OCI-LY7 (cell line): Measurements from ENCODE around the gene ACTR6. TPM values are rescaled to one million over a fixed set of nuclear protein-coding genes. Genes with fewer than 3 reads are reported as not detected.

Source experiments
- BruUV-seq: library from RNA; stranded (reverse); fragments of 400-500 nt; replicated peaks from 2 replicates; lab custom pipeline; 2021; lab: Mats Ljungman, UMichigan
- CTCF ChIA-PET: fragments of 300-600 bp; sonication (Branson Sonifier 250); formaldehyde crosslinking; loops from one replicate; lab custom pipeline; 2022; ENCODE audit warnings: antibody characterized with exemption; ENCODE audit not compliant: unreplicated experiment; lab: Charles Lee
- POLR2A ChIA-PET: fragments of 300-600 bp; sonication (Branson Sonifier 250); formaldehyde crosslinking; loops from one replicate; lab custom pipeline; 2022; ENCODE audit warnings: antibody characterized with exemption; lab: Charles Lee
- DNase-seq: peaks from one replicate; pipeline ENCODE4 v3.0.0-alpha.2; 2015; ENCODE audit warnings: low spot score
- H2AFZ ChIP-seq: fragments of 200-600 bp; sonication (generic), shearing (Covaris generic); 2 replicates; pipeline ENCODE4 v1.6.1; 2014; ENCODE audit warnings: mild to moderate bottlenecking, antibody characterized with exemption, low read length, moderate library complexity
- H3K27ac ChIP-seq: fragments of 200-600 bp; sonication (generic); 2 replicates; pipeline ENCODE4 v1.5.1; 2014; ENCODE audit warnings: mixed run types, low read depth, mild to moderate bottlenecking, moderate library complexity, low read length, inconsistent platforms; ENCODE audit not compliant: poor library complexity, severe bottlenecking
- H3K36me3 ChIP-seq: fragments of 200-600 bp; sonication (generic); 2 replicates; pipeline ENCODE4 v1.6.1; 2014; ENCODE audit warnings: mild to moderate bottlenecking, antibody characterized with exemption, low read length, moderate library complexity, mixed read lengths; ENCODE audit not compliant: insufficient read depth
- H3K4me1 ChIP-seq: fragments of 200-600 bp; sonication (generic); 2 replicates; pipeline ENCODE4 v1.5.1; 2014; ENCODE audit warnings: mild to moderate bottlenecking, low read length; ENCODE audit not compliant: insufficient read depth, poor library complexity, severe bottlenecking
- H3K4me2 ChIP-seq: fragments of 200-600 bp; sonication (generic); 2 replicates; pipeline ENCODE4 v1.6.1; 2014; ENCODE audit warnings: mild to moderate bottlenecking, low read length
- H3K4me3 ChIP-seq: fragments of 200-600 bp; sonication (generic); 2 replicates; pipeline ENCODE4 v1.5.1; 2014; ENCODE audit warnings: mild to moderate bottlenecking, low read depth, low read length; ENCODE audit not compliant: poor library complexity, severe bottlenecking
- H3K79me2 ChIP-seq: fragments of 200-600 bp; sonication (generic); 2 replicates; pipeline ENCODE4 v1.6.1; 2016; ENCODE audit warnings: low read depth, mild to moderate bottlenecking, low read length, moderate library complexity, mixed read lengths; ENCODE audit not compliant: insufficient read depth
- H3K9me2 ChIP-seq: fragments of 200-600 bp; sonication (generic); 2 replicates; pipeline ENCODE4 v1.6.1; 2016; ENCODE audit warnings: mild to moderate bottlenecking, low read length, mixed read lengths; ENCODE audit not compliant: insufficient read depth
- H3K9me3 ChIP-seq: fragments of 200-600 bp; sonication (generic); 2 replicates; pipeline ENCODE4 v1.6.1; 2014; ENCODE audit warnings: mild to moderate bottlenecking, mixed run types, low read length, mixed read lengths
- H4K20me1 ChIP-seq: fragments of 200-600 bp; sonication (generic); 2 replicates; pipeline ENCODE4 v1.6.1; 2014; ENCODE audit warnings: mild to moderate bottlenecking, antibody characterized with exemption, low read length, moderate library complexity, mixed read lengths; ENCODE audit not compliant: insufficient read depth
- CTCF ChIP-seq: fragments of 200-600 bp; sonication (generic); conservative IDR thresholded peaks from 2 replicates; pipeline ENCODE4 v1.5.1; 2014; ENCODE audit warnings: mild to moderate bottlenecking, antibody characterized with exemption, low read length, moderate library complexity, mixed read lengths
- EZH2phosphoT487 ChIP-seq: fragments of 200-600 bp; sonication (generic); IDR thresholded peaks from 2 replicates; pipeline ENCODE4 v1.6.1; 2018; ENCODE audit warnings: low read depth, borderline replicate concordance, mild to moderate bottlenecking, mixed run types, antibody characterized with exemption, low read length, moderate library complexity, mixed read lengths
- intact Hi-C: fragments of 100-400 bp; cut with micrococcal nuclease; formaldehyde crosslinking; loops from one replicate; pipeline ENCODE4 v1.10.0; 2022; ENCODE audit not compliant: unreplicated experiment
- total RNA-seq, 2 experiments: library from RNA; depleted of rRNA in 1 of 2; stranded (reverse); fragments of >200 nt in 1 of 2; shearing (Covaris generic) in 1 of 2; gene quantifications; 2 replicates each; pipeline ENCODE4 v1.2.3, GENCODE V29; 2014 to 2022

ACTR6 gene
- total RNA-seq, 2 experiments from 2014 or later, result 22.2 to 37.6 TPM

- peaks cover 26% of the 10 kb centered on the region for H3K79me2 ChIP-seq
- ChIA-PET POLR2A (interaction anchor here (0.6 to 1.2 kb wide), 2 partner anchors 61 to 581 kb away, joined by 3 read pairs; no protein-coding TSS in a partner anchor), CTCF (no interaction called here)
- H3K4me1 ChIP-seq, result peaks cover 24% of the 10 kb centered on the region
- H3K4me2 ChIP-seq, result no peak overlapping the region
- H3K36me3 ChIP-seq, result peaks cover 45% of the 10 kb centered on the region
- H2AFZ ChIP-seq, result no peak overlapping the region
- H3K27ac ChIP-seq, result no peak overlapping the region
- no TSS peak for BruUV-seq
- 0 out of 2 replicates have a peak, but pooled peaks cover 4% of the 10 kb centered on the region for H4K20me1 ChIP-seq
- TF ChIP-seq CTCF (no peak), EZH2phosphoT487 (no peak)
- H3K9me2 ChIP-seq, result no peaks in the 10 kb centered on the region
- DNase-seq, result no peak
- no peak overlapping the region for H3K4me3 ChIP-seq
- intact Hi-C loops, result no loop called here
- H3K9me3 ChIP-seq, result no peaks in the 10 kb centered on the region
Measured at GRCh38 chr12:100197486-100197885, 3.1 kb upstream of the ACTR6 start.

GRCh38 chr12:100199023-100199346 lies 1.6 kb upstream of the ACTR6 start:
- peaks cover 30% of the 10 kb centered on the region for H3K4me1 ChIP-seq
- ChIA-PET POLR2A (interaction anchor here (0.7 kb wide), 1 partner anchor 10 kb away, joined by 3 read pairs; no protein-coding TSS in a partner anchor), CTCF (no interaction called here)
- peak overlapping the region; percentile 83 for H3K4me2 ChIP-seq
- DNase-seq, result peak; percentile 18
- no TSS peak for BruUV-seq
- peak overlapping the region; percentile 89 for H3K4me3 ChIP-seq
- H3K9me3 ChIP-seq, result no peaks in the 10 kb centered on the region
- peak overlapping the region; percentile 95 for H2AFZ ChIP-seq
- peaks cover 31% of the 10 kb centered on the region for H3K36me3 ChIP-seq
- no peaks in the 10 kb centered on the region for H3K9me2 ChIP-seq
- intact Hi-C loops, result no loop called here
- TF ChIP-seq EZH2phosphoT487, result no peak
- TF ChIP-seq CTCF, result no peak
- H3K79me2 ChIP-seq, result peaks cover 34% of the 10 kb centered on the region
- H4K20me1 ChIP-seq, result 0 out of 2 replicates have a peak, but pooled peaks cover 4% of the 10 kb centered on the region
- peak overlapping the region; percentile 69 for H3K27ac ChIP-seq
